ENCODE measurements around the gene GGNBP2.

GGNBP2 gene

DNA sequence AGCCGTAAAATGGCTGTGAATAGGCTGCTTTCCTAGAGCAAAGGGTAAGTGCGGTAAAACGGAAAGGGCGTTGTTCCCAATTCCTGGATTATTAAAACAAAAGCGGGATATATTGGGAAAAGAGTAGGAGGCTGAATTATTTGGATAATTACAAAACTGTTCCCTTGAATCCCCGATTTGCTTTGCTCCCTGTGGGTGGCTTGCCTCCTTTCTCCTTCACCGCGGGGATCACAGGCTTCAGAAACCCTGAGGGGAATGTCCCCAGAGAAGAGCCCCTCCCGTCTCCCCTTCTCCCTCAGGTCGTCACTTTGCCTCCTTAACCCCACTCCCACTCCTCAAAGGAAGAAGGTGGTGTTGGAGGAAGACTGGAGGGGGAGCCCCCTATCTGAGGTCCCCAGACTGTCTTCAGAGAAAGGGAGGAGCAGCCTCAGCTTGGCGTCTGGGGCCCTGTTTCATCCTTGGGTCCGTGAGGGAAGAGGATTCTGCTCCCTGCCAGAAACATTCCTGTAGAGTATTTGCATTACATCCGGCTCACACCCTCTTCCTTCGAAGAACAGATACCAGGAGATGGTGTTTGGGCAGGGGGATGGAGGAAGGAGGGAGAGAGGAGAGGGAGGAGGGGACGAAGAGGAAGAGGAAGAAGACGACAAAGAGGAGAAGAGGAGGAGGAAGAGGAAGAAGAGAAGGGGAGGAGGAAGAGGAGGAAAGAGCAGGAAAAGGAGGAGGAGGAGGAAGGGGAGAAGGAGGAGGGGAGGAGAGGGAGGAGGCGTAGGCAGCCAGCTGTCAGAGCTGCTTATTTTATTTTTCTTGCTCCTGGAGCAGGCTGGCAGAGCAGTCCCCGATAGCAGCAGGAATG, 88.4 kb downstream of the GGNBP2 start:
- no peak for TF ChIP-seq ZNF274 (IDR thresholded peaks at IDR 0.05; ENCODE audit: low read depth, low read length)
- H3K4me3 ChIP-seq (ENCODE audit: low read length) = no peak overlapping the region

Measured in GM08714 (cell line).